Transverse colon (tissue), 3 donors: ENCODE results near the gene OOEP.

Experiments used
- POLR2A ChIP-seq: fragments of 450-650 bp; IDR thresholded peaks from one replicate; pipeline ENCODE4 v1.6.1; 2016; ENCODE audit warnings: antibody characterized with exemption, mild to moderate bottlenecking, moderate library complexity
- TF ChIP-seq, protein P1 (sequence below), 5 experiments: fragments of 200-600 bp in 3 of 5; fragments of 450-650 bp in 2 of 5; sonication (generic) in 3 of 5; IDR thresholded peaks; 1 replicate in 2 of 5; 2 replicates in 3 of 5; pipeline ENCODE4 v1.5.1; 2016 to 2017; ENCODE audit warnings: antibody characterized with exemption in 5 of 5, inconsistent platforms in 3 of 5, mild to moderate bottlenecking in 2 of 5, moderate library complexity in 1 of 5

DNA sequence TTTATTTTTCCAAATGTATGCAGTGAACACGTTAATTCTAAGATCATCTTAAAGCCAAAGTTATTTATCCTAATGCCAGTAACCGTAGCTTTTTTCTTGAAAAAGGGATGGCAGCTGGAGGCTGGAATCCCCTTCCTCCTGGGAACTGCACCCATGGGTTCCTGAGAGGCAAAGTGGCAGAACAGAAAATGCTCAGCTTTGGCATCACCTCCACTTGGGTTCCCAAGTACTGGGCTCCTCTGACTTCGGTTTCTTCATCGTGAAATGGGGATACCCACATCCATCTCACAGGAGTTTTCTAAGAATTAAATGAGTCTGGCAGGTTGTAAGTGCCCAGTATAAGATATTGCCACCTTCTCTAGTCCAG, 18.7 kb upstream of the OOEP start:
- TF ChIP-seq, protein P1, sequence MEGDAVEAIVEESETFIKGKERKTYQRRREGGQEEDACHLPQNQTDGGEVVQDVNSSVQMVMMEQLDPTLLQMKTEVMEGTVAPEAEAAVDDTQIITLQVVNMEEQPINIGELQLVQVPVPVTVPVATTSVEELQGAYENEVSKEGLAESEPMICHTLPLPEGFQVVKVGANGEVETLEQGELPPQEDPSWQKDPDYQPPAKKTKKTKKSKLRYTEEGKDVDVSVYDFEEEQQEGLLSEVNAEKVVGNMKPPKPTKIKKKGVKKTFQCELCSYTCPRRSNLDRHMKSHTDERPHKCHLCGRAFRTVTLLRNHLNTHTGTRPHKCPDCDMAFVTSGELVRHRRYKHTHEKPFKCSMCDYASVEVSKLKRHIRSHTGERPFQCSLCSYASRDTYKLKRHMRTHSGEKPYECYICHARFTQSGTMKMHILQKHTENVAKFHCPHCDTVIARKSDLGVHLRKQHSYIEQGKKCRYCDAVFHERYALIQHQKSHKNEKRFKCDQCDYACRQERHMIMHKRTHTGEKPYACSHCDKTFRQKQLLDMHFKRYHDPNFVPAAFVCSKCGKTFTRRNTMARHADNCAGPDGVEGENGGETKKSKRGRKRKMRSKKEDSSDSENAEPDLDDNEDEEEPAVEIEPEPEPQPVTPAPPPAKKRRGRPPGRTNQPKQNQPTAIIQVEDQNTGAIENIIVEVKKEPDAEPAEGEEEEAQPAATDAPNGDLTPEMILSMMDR (IDR thresholded peaks at IDR 0.05): no peak
- no peak for TF ChIP-seq POLR2A
